ENCODE measurements around the gene SPRED3.

SPRED3 gene

DNA sequence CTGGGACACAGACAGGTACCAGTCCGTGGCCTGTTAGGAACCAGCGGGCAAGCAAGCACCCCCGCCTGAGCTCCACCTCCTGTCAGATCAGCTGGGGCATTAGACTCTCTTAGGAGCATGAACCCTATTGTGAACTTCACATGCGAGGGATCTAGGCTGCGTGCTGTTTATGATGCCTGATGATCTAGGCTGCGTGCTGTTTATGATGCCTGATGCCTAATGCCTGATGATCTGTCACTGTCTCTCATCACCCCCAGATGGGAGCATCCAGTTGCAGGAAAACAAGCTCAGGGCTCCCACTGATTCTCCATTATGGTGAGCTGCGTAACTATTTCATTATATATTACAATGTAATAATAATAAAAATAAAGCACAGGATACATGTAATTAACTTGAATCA, 33.9 kb downstream of the SPRED3 start:
- no peak for DNase-seq

DNA sequence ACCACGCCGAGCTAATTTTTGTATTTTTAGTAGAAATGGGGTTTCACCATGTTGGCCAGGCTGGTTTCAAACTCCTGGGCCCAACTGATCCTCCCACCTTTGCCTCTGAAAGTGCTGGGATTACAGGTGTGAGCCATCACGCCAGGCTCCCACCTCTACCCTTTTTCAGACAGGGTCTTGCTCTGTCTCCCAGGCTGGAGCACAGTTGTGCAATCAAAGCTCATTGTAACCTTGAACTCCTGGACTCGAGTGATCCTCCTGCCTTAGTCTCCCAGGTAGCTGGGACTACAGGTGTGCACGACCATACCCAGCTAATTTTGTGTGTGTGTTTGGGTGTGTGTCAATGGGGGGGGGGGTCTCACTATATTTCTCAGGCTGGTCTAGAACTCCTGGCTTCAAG, 35.8 kb downstream of the SPRED3 start:
- DNase-seq = no peak

DNA sequence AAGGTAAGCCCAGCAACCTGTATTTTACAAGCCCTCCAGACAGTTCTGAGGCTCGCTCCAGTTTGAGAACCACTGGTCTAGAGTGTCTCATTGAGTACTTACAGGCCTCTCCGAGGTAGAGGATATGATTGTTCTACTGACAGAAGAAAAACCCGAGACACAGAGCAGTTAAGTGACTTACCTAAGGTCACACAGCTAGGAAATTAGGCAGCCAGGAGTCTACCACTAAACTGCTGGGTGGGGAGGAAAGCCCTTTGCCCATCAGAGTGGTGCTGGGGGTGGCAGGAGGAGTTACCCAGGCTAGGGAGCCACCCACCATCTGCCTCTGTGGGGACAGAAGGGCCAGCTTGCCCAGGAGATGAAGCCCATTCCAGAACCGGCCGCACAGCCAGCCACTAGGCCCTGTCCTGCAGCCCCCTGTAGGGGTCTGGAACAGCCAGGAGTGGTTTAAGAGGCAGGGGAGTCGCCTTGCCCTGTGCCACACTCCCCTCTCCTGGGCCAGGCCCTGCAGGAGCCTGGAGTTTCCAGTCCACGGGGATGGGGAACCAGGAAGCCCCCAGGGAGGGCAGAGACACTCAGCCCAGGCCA, 36.8 kb downstream of the SPRED3 start:
- no peak for DNase-seq

DNA sequence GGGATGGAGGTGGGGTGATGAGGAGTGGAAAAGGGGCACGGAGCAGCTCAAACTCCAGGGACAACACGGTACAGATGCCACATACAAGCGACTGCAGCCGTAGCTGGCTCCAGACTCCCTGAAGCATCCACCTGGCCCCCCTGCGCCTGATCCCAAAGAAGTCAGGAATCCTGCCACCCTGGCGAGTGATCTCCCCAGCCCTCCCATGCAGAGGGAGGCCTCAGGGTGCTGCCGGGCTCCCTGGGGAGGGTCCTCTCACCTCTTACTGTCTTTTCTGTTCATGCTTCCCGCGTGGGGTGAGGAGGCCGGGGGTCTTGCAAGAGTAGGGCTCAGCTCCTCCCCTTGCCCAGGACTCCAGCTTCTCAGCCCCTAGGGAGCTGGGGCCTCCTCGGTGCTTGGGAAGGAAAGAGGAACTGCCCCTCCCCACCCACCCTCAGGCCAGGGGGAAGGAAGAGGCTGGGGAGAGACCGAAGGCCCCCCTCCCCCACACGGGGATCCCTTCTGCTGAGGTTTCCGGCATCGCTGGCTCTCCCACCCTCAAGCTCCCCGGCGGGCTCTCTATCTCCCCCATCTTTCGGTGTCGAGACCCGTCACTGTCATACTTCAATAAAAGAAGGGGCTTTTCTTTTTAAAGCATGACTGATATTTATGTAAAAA, 37.4 kb downstream of the SPRED3 start, which contains the start of gene RASGRP4:
Gene RASGRP4 (minus strand): TSS at position 410 of the 657 bp plus-strand sequence. CDS start 128 bp downstream, at position 282.
- DNase-seq = peak; percentile 20 to 48

DNA sequence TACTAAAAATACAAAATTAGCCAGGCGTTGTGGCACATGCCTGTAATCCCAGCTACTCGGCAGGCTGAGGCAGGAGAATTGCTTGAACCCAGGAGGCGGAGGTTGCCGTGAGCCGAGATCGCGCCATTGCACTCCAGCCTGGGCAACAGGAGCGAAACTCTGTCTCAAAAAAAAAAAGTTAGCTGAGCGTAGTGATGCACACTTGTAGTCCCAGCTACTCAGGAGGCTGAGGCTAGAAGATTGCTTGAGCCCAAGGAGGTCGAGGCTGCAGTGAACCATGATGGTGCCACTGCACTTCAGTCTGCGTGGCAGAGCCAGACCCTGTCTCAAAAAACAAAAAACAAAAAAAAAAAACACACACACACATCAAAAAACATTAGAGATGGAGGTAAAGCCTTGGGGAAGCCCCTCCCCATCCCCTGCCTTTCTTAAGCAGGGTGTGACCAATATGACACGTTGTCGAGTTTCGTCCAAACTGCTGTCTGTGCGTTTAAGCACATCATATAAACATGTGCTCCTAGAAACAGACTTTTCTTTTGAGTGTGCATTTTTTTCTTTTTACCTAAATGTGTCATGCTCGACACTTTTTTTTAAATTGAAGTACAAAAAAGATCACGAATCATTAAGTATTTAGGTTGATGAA, 38.7 kb downstream of the SPRED3 start:
- peak in 1 of 2 experiments; percentile 34 for DNase-seq

DNA sequence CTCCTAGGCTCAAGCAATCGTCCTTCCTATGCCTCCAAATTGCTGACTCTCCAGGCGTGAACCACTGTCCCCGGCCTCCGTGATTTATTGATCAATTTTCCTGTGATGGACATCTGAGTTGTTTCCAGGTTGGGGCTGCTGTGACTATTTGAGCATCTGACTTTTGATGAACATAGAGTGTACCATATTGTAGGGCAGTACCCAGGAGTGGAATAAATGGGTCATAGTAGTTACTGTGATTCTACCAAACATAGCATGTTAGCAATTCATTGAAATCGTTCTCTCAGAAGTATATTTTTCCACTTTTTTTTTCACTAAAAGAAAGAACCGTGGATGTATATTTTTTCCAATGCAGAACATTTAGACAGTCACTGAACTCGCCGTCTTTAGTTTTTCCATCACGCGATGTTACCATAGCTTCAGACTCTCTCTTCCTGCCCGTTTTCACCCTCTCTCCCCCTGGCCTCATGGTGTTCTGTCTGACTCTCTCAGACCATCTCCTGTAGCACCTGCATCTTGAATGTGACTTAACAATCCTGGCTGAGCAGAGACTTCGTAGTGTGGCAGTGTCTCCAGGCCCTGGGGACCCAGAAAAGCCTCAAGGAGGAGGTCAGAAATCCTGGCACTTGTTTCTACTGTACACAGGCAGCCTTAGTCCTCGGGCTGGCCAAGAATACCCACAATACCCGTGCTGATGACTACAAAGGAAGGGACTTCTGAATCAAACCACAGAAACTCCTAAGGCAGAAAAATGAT, 40.7 kb downstream of the SPRED3 start:
- peak in 1 of 2 experiments; percentile 40 for DNase-seq

DNA sequence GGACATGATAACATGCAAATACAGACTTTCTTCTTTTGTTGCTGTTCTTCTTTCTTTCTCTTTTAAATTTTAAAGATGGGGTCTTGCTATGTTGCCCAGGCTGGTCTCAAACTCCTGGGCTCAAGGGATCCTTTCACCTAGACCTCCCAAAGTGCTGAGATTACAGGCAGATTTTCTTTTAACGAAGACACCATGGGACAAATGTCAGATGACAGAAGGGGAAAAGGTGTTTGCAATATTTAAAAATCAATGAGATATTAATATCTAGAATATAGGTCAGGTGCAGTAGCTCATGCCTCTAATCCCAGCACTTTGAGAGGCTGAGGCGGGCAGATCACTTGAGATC, 41.3 kb downstream of the SPRED3 start:
- DNase-seq = no peak

DNA sequence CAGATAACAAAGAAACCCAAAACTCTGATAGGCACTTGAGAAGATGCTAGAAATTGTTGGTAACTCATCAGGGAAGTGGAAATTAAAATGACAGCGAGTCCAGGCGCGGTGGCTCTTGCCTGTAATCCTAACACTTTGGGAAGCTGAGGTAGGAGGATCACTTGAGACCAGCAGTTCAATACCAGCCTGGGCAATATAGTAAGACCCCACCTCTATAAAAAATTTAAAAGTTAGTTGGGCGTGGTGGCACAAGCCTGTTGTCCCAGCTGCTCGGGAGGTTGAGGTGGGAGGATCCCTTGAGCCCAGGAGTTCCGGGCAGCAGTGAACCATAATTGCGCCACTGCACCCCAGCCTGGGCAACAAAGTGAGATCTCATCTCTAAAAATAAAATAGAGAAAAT, 42.4 kb downstream of the SPRED3 start:
- no peak for DNase-seq

DNA sequence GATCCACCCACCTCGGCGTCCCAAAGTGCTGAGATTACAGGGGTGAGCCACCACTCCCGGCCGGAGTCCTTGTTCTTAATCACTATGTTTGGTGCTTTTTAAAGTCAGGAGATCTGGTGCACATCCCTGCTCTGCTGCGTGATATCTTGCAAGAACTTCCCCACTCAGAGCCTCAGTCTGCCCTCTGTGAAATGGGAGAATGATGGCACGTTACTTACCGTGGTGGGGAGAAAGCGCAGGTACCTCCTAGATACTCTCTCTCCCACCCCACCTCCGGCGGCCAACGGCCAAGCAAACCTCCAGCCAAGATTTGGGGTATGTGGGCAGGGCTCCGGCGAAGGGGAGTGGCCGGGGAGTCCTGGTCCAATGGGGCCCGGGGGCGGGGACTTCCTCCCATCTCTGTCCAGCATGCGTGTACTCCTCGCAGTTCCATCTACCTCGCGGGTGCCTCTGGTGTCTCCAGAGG, 44.8 kb downstream of the SPRED3 start, which contains the start of gene RYR1:
Gene RYR1 (plus strand): TSS at position 424 of the 466 bp plus-strand sequence. CDS start 139 bp downstream, outside the sequence.
- DNase-seq = peak; percentile 26 to 63

DNA sequence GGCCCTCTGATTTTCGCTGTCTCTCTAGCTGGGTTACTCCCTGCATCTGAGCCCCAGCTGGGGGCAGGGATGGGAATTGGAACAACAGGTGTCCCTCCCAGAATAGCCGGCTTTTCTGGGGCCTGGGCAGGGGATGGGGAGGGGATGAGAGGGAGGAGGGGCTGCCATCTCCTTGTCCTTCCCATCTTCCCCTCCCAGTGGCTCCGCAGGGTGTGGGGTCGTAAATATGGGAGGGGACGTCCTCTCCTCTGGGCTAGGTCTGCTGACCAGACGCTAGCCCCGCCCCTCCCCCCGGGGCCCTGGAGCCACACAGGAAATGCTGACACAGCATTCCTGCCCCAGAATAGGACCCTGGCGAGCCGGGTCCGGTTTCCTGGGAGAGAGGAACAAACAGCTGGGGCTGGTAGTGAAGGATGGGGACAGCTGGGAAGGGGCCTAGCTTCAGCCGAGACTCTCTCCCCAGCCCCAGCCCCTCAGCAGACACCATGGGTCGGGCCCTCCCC, 46.1 kb downstream of the SPRED3 start:
- DNase-seq = no peak

DNA sequence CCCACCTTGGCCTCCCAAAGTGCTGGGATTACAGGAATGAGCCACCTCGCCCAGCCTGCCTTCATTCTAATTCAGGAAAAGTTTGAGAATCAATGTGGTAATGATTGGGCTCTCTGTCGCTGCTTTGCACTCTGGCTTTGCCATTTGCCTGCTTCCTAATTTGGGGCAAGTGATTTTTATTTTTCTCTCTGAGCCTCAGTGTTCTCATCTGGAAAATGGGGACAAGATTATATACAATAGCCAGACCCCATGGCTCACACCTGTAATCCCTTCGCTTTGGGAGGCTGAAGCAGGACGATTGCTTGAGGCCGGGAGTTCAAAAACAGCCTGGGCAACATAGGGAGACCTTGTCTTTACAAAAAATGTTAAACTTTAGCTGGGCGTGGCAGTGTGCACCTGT, 48.8 kb downstream of the SPRED3 start:
- DNase-seq = no peak

DNA sequence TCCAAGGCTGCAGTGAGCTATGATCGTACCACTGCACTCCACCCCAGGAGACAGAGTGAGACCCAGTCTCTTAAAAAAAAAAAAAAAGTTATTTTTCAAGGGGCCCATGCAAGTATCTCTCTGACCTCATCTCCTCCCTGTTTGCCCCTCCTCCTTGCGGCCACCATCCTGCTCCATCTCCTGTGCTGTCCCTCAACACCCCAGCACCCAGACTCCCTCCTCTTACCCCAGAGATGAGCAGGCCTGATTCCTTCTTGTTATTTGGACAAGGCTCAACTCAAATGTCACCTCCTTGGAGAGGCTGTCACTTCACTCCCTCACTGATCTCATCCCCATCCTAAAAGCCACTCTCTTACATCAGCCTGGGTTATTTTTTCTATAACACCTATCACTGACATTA, 49.4 kb downstream of the SPRED3 start:
- DNase-seq = no peak

DNA sequence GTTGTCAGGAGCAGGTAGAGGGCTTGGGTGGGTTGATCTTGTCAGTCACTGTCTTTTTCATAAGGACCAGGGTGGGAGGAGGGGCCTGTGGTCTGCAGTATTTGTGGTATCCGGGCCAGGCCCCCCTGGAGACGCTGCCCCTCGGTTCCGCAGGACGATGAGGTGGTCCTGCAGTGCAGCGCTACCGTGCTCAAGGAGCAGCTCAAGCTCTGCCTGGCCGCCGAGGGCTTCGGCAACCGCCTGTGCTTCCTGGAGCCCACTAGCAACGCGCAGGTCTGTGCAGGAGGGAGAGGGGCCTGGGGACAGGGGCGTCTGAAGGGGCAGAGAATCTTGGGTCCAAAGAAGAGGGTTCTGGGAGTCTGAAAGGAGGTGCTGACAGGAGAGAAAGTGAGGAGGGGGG, 52.1 kb downstream of the SPRED3 start:
- DNase-seq = no peak

DNA sequence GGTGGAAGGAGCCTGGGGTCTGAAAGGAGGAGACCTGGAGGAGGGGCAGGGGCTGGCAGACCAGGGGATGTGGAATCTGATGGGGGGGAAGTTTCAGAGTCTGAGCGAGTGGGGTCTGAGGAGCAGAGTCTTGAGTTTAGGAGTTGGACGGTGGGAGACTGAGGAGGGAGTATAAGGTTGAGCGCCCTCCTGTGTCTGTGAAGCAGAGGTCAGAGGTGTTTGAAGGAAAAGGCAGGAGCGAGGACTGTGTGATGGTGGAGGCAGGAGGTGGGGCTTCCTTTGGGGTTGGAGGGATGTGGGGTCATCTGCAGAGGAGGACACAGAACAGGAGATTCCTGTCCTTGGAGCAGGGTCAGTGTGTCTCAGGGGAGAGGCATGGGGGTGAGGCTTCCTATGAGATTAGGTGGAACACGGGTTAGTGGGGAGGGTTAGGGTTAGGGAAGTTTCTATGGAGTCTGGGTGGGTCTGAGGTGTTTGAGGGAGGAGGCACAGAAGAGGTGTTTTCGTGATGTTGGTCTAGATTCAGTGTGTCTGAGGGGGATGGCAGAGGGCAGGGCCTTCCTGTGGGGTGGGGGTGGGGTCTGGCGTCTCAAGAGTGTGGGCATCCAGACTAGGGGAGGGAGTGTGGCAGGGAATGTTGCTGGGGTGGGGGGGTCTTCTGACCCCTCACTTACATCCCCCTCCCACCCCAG, 53.3 kb downstream of the SPRED3 start:
- no peak for DNase-seq

DNA sequence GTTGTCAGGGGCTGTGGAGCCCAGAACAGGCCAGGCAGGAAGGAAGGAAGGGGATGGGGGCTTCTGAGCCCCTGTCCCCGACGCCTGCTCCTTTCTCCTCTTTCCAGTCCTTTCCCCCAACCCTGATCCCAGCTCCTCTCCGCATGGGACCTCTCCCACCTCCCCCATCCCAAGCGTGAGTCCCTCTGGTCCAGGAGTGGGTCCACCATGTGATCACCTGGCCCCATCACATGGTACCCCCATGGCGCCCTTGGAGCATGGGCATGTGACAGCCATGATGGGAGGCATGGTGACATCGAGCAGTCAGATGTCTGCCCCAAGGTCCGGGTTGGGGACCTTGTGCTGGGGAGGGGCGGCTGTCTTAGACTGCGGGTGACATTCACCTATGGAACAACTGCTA, 54.2 kb downstream of the SPRED3 start:
- DNase-seq = no peak

DNA sequence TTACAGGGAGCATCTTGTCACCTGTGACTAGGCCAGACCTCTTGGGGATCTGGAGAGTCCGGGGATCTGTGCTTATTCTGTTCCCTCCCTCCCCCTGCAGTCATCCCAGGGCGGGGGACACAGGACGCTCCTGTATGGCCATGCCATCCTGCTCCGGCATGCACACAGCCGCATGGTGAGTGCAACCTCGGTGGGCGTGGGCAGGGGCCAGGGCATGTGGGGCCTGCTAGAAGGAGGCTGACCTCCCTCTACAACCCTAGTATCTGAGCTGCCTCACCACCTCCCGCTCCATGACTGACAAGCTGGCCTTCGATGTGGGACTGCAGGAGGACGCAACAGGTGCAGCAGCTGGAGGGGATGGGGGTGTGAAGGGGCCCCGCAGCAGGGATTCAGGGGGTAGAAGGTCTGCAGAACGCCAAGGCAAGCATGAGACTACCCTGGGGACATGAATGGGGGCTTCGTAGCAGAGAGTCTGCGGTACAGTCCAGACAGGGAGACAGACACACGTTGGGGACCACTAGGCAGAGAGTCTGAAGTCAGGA, 55.0 kb downstream of the SPRED3 start:
- no peak for DNase-seq

DNA sequence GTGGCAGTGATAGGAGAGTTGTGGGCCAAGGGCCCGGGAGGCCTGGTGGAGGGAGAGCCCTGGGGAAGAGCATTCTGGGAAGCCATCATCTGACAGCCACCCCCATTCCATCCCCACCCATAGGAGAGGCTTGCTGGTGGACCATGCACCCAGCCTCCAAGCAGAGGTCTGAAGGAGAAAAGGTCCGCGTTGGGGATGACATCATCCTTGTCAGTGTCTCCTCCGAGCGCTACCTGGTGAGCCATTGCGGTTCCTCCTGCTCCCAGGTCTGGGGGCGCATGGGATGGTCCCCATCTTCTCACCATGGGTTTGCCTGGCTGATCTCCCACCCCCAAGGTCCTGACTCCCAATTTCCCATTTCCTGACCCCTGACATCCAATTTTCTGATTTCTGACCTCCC, 55.5 kb downstream of the SPRED3 start:
- DNase-seq = no peak

DNA sequence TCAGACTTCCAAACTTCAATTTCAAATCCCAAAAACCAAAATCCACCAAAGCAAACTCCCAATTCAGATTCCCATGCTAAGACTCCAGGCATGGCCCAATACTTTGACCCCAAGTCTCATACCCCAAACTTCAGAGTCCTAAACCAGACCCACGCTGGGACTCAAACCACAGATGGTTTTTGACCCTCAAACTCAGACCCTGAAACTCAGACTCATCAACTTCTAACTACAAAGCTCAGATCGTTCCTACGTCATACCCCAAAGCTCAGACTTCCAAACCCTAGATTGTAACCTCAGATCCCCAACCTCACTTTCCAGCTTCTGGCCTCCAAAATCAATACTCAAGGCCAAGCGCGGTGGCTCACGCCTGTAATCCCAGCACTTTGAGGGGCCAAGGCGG, 56.9 kb downstream of the SPRED3 start:
- DNase-seq = no peak

DNA sequence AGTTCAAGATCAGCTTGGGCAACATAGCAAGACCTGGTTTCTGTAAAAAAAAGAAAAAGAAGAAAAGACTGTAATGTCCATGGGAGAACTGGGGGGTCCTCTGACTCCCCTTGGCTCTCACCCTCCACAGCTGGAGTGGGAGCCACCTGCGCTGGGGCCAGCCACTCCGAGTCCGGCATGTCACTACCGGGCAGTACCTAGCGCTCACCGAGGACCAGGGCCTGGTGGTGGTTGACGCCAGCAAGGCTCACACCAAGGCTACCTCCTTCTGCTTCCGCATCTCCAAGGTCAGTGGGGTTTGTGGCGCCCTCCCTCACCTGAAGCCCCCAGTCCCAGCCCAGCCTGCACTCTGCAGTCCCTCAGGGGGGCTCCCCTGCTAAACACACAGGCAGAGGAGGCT, 59.7 kb downstream of the SPRED3 start:
- no peak for DNase-seq
